PC-3 (cell line): ENCODE results near the gene CPLX1.

ENCODE experiments used
- EZH2 ChIP-seq: fragments of 300-600 bp; sonication (generic); IDR thresholded peaks from one replicate; pipeline ENCODE4 v1.6.1; 2017; ENCODE audit warnings: antibody characterized with exemption, mild to moderate bottlenecking, low read length; ENCODE audit not compliant: unreplicated experiment
- EZH2phosphoT487 ChIP-seq: fragments of 300-600 bp; sonication (generic); IDR thresholded peaks from 2 replicates; pipeline ENCODE4 v1.6.1; 2018; ENCODE audit warnings: mild to moderate bottlenecking, antibody characterized with exemption, low read length, borderline replicate concordance
- TF ChIP-seq, protein P1 (sequence below): fragments of 300-600 bp; sonication (generic); conservative IDR thresholded peaks from 2 replicates; pipeline ENCODE4 v1.5.1; 2017; ENCODE audit warnings: antibody characterized with exemption, low read depth, mild to moderate bottlenecking, low read length

GRCh38 chr4:831483-831805, 5.5 kb upstream of the CPLX1 start:
- TF ChIP-seq, protein P1, sequence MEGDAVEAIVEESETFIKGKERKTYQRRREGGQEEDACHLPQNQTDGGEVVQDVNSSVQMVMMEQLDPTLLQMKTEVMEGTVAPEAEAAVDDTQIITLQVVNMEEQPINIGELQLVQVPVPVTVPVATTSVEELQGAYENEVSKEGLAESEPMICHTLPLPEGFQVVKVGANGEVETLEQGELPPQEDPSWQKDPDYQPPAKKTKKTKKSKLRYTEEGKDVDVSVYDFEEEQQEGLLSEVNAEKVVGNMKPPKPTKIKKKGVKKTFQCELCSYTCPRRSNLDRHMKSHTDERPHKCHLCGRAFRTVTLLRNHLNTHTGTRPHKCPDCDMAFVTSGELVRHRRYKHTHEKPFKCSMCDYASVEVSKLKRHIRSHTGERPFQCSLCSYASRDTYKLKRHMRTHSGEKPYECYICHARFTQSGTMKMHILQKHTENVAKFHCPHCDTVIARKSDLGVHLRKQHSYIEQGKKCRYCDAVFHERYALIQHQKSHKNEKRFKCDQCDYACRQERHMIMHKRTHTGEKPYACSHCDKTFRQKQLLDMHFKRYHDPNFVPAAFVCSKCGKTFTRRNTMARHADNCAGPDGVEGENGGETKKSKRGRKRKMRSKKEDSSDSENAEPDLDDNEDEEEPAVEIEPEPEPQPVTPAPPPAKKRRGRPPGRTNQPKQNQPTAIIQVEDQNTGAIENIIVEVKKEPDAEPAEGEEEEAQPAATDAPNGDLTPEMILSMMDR: no peak
- TF ChIP-seq EZH2 (no peak), EZH2phosphoT487 (no peak)
